ENCODE measurements around the gene CHI3L2.

The CHI3L2 gene

DNA sequence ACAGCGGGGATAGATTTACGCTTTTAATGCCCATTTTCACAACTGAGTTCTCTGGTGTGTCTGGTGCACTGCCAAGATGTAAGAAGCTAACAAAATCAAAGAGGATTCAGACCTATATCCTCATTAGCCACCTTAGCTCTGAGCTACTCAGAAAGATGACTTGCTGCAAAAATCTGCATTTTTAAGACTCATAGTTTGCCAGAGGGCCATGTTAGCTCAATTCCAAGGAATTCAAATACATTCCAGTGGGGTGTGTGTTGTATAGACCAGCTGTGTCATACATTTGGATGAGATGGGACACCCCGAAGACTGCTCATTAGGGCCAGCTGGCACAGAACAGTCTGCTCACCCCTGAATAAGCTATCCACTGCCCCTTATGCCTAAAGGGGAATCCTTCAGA is 36.0 kb upstream of the CHI3L2 start:
- in situ Hi-C loops (cut with HindIII; ENCODE audit: low sequenced_read_pairs): no loop called here
- TF ChIP-seq, protein P1, sequence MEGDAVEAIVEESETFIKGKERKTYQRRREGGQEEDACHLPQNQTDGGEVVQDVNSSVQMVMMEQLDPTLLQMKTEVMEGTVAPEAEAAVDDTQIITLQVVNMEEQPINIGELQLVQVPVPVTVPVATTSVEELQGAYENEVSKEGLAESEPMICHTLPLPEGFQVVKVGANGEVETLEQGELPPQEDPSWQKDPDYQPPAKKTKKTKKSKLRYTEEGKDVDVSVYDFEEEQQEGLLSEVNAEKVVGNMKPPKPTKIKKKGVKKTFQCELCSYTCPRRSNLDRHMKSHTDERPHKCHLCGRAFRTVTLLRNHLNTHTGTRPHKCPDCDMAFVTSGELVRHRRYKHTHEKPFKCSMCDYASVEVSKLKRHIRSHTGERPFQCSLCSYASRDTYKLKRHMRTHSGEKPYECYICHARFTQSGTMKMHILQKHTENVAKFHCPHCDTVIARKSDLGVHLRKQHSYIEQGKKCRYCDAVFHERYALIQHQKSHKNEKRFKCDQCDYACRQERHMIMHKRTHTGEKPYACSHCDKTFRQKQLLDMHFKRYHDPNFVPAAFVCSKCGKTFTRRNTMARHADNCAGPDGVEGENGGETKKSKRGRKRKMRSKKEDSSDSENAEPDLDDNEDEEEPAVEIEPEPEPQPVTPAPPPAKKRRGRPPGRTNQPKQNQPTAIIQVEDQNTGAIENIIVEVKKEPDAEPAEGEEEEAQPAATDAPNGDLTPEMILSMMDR (IDR thresholded peaks at IDR 0.05; ENCODE audit: low read depth, low read length): no peak
- DNase-seq (ENCODE audit: low read depth, low spot score): peak; percentile 36

DNA sequence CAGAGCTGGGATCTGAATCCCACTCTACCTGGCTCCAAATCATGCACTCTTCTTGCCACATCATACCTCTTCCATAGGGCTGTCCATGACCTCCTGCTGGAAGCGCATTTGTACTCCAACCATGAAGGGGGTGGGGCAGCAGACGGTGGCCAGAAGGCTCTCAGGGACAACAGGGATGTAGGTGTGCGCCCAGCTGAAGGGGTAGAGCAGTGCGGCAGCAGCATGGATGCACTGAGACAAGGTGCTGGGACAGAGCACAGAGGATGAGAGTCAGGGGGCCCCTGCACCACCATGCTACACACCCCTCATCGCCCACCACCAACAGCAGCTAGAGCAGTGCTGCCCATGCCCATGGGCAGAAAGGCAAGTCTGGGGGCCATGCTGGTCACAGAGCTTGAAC is 35.4 kb upstream of the CHI3L2 start:
- no peak for DNase-seq (ENCODE audit: low read depth, low spot score)
- in situ Hi-C loops (cut with HindIII; ENCODE audit: low sequenced_read_pairs): no loop called here
- TF ChIP-seq, protein P1 (IDR thresholded peaks at IDR 0.05; ENCODE audit: low read depth, low read length): no peak
- no peak overlapping the region for H3K4me3 ChIP-seq (ENCODE audit: low read depth, low read length)

More for the DNA sequence above, 36.0 kb upstream of the CHI3L2 start:
- no peak overlapping the region for H3K4me3 ChIP-seq (ENCODE audit: low read depth, low read length)

DNA sequence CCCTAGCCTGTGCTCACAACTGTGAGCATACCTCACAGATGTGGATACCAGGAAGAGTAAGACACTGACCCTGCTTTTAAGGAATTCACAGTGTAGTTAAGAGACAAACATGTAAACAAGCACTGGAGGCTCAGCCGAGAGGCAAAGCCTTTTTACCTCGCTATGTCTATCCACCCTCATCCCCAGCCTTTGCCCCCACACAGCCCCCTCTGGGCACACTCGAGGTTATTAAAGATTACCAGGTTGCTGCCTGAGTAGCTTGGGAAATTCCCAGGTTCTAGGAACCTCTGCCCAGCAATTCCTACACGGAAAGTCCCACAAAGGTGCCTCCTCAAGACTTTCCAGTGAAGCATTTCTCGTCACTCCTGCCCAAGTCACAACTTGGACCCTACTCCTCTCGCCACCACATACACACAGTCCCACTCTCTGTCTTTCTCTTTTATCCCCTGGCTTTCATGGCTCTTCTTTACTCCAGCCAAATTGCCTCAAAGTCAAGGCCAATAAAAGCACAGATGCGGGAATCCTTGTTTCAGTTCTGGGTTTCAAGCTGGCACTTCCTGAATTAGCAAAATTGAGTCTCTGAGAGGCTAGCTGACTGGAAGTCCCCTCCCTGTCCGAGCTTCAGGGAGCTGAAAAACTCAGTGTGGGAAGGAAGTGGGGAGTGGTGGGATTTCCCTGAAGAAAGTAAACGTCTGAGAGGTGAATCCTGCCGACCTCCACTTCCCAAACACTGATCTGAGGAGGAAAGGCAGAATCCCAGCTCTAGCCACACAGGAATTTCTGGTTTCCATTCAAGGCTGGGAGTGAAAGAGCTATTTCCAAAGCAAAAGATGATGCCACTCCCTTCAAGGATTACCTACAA is 34.6 kb upstream of the CHI3L2 start:
- in situ Hi-C loops (cut with HindIII; ENCODE audit: low sequenced_read_pairs): no loop called here
- no peak for DNase-seq (ENCODE audit: low read depth, low spot score)
- TF ChIP-seq, protein P1 (IDR thresholded peaks at IDR 0.05; ENCODE audit: low read depth, low read length): no peak
- no peak overlapping the region for H3K4me3 ChIP-seq (ENCODE audit: low read depth, low read length)

DNA sequence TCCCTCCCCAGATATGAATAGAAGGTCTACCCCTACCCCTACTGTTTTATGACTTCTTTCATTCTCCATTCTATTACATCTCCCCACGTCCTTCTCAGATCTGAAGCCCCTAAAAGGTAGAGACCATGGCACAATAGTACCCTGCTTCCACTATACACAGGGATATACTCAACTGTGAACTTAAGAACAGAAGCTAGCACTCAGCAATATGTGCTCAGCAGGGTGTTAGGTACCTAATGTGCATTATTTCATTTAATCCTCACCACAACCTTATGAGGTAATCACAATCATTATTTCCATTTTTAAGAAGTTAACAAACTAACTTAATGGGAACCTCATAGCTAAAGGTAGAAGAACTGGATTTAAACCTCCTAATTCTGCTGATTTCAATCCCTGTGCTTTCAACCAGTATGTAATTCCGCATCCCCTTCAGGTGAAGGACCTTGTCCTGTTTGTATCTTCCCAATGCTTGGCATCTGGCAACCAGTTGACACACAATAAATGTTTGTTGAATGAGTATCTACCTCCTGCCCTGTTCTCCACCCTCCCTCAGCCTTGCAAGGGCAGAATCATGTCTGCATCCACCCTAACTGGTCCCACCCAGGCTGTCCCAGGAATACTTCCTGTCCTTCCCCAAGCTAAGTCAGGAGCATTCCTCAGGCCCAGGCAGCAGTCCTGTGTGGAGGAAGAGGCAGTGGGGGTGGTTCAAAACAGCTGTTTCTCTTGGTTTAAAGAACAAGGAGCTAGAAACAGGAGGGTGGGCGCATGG is 33.6 kb upstream of the CHI3L2 start:
- no peak overlapping the region for H3K4me3 ChIP-seq (ENCODE audit: low read depth, low read length)
- in situ Hi-C loops (cut with HindIII; ENCODE audit: low sequenced_read_pairs): no loop called here
- DNase-seq (ENCODE audit: low read depth, low spot score): no peak
- TF ChIP-seq, protein P1 (IDR thresholded peaks at IDR 0.05; ENCODE audit: low read depth, low read length): no peak

DNA sequence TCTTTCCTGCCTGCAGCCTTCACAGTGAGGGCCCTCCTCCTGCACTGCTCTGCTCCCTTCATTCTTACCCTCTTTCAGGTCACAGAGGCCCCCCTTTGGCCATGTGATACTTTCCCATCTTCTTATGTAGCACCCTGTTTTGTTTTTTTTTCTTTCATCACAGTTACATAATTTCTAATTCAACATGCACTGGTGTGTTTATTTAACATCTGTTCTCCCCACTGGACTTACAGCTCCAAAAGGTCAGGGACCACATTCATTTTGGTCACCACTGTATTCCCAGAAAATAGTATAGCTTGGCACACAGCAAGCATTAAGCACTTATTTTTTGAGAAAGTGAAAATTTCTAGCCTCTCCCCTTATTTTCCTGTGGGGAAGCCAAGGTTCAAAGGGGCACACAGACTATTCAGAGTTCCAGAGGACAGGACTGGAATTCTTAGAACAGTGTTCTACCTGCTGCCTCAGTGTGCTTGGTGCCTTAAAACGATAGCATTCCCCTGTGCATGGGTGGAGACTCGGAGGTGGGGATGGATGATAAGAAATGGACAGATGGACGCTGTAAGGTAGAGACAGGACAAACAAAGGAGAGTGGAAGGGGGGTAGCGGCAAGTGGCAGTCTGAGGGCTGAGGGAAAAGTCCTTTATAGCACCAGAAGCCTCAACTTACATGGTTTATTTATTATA is 32.4 kb upstream of the CHI3L2 start:
- in situ Hi-C loops (cut with HindIII; ENCODE audit: low sequenced_read_pairs): no loop called here
- H3K4me3 ChIP-seq (ENCODE audit: low read depth, low read length): no peak overlapping the region
- TF ChIP-seq, protein P1 (IDR thresholded peaks at IDR 0.05; ENCODE audit: low read depth, low read length): no peak

DNA sequence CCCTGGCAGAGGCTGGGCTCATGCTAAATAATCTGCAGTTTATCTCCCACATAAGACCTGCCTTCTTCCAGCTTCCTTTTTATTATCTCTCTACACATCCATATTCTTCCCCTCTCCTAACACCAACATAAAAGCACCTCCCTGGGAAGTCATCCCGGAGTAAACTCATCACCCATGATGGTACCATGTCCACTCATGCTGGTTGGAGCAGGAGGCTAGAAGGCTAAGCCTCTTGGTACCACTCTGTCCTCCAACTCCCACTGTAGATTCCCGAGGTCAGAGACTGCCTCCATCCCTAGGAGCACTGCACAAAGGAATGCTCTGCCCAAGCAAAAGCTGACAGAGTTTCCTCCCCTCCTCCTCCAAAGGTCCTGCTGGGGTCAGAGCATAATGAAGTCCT is 31.3 kb upstream of the CHI3L2 start:
- TF ChIP-seq, protein P1 (IDR thresholded peaks at IDR 0.05; ENCODE audit: low read depth, low read length): no peak
- H3K4me3 ChIP-seq (ENCODE audit: low read depth, low read length): no peak overlapping the region
- DNase-seq (ENCODE audit: low read depth, low spot score): no peak
- in situ Hi-C loops (cut with HindIII; ENCODE audit: low sequenced_read_pairs): no loop called here

More for the DNA sequence above, 32.4 kb upstream of the CHI3L2 start:
- DNase-seq (ENCODE audit: low read depth, low spot score): no peak

Data from astrocyte of the spinal cord (primary cell).